ENCODE measurements around the gene DBNDD1. TPM values are rescaled to one million over a fixed set of nuclear protein-coding genes. Genes with fewer than 3 reads are reported as not detected.

DBNDD1 gene
- total RNA-seq, 1 donor from 2014 or later, result 2.7 TPM

DNA sequence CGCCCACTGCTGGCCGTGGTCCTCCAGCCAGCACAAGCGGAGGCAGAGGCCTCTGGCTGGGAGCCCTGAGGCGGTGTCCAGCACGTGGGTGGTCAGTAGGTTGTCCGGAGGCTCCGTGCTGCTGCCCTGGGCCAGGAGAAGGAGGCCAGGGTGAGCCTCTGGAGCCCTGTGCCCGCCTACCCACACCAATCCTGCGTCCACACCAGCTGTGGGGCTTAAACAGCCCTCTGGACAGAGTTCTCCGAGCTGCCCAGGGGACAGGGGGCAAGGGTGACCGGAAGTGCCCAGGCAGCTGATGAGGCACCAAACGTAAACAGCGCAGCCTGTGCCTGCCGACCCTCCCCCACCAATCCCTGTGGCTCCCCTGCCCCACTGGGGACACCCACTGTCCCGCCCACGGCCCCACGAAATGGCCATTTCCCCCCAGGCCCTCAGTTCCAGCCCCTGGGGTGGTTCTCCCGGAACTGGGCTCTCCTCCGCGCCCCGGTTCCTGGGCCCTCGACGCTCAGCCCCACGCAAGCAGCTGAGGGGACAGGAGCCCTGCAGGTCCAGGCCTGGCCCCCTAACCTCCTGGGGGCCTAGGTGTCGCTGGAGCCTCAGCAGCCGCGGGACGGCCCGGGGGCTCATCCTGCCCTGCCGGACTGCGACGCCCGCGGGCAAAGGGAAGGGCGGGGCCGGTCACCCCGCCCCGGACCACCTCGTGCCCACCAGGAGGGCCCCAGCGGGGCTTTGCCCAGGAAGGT is 27.9 kb upstream of the DBNDD1 start:
- peak overlapping the region; percentile 41 to 70 for H3K4me3 ChIP-seq
- peak; percentile 26 to 45 for DNase-seq (ENCODE audit: low spot score in 2 of 2)
- no peak overlapping the region for H3K27ac ChIP-seq
- intact Hi-C loops (cut with DNase I), result no loop called here
- no peaks in the 10 kb centered on the region for H3K27me3 ChIP-seq
- TF ChIP-seq, protein P1, sequence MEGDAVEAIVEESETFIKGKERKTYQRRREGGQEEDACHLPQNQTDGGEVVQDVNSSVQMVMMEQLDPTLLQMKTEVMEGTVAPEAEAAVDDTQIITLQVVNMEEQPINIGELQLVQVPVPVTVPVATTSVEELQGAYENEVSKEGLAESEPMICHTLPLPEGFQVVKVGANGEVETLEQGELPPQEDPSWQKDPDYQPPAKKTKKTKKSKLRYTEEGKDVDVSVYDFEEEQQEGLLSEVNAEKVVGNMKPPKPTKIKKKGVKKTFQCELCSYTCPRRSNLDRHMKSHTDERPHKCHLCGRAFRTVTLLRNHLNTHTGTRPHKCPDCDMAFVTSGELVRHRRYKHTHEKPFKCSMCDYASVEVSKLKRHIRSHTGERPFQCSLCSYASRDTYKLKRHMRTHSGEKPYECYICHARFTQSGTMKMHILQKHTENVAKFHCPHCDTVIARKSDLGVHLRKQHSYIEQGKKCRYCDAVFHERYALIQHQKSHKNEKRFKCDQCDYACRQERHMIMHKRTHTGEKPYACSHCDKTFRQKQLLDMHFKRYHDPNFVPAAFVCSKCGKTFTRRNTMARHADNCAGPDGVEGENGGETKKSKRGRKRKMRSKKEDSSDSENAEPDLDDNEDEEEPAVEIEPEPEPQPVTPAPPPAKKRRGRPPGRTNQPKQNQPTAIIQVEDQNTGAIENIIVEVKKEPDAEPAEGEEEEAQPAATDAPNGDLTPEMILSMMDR (IDR thresholded peaks at IDR 0.05), result no peak
- H3K36me3 ChIP-seq, result peaks cover 0 to 5% of the 10 kb centered on the region in 2 donors
- peaks cover 4 to 15% of the 10 kb centered on the region in 2 donors for H3K4me1 ChIP-seq
- H3K9me3 ChIP-seq, result no peaks in the 10 kb centered on the region

DNA sequence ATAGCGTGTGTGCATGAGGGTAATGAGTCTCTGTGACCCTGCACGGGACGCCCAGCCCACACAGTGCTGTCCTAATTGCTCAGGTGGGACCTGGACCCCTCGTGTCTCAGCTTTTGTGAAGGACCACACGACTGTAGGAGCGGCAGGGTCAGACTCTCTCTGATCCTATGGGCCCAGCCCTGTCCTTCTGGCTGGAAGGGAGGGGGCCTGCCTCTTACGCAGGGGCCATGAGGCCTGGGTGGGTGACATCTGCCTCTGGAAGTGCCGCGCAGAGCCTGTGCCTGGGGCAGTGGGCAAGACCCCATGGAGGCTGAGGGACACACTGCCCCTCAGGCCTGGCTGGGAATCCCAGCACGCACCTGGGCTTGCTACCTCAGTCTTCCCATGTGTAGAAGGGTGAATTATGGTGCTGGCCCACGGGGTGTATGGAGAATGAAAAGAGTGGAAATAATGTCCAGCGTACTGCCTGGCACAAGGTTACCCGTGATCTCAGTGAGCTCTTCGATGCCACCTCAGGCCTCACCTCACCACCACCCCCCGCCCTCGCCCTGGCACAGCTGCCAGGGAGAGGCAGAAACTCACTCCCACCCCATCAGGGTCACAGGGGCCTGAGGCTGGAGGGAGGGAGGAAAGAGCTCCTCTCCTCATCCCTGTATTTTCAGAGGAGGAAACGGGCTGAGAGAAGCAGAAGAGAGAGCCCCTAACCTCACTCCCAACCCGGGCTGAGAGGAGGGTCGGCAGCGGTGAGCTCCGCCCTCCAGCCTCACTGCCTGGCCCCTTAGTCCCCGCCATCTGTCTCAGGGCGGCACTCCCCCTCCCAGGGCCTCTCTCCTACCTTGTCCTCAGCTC is 27.1 kb upstream of the DBNDD1 start:
- Histone ChIP-seq H3K27me3 (no peaks in the 10 kb centered on the region), H3K9me3 (no peaks in the 10 kb centered on the region), H3K4me3 (peak overlapping the region; percentile 41 to 70), H3K27ac (no peak overlapping the region), H3K36me3 (peaks cover 0 to 5% of the 10 kb centered on the region in 2 donors), H3K4me1 (peaks cover 4 to 15% of the 10 kb centered on the region in 2 donors)
- intact Hi-C loops (cut with DNase I), result no loop called here
- TF ChIP-seq, protein P1 (IDR thresholded peaks at IDR 0.05), result no peak
- no peak for DNase-seq (ENCODE audit: low spot score in 2 of 2)

DNA sequence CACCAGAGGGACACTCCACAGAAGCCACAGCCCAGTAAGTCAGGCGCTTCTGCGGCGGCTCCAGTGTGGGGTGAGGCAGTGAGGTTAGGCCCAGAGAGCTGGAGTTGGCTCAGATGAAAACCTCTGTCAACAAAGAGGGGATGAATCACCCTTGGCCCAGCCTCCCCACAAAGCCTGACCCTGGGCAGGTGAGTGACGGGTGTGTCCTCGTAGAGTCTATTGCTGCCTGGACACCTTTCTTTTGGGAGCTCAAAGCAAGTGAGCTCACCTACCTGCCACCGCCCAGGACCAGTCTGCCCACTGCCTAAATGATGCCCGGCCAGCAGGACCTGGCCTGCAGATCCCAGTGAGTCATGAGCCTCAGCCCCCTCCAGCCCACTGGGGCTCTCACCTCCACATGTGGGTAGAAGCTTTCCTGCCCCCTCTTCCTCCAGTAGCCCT is 24.9 kb upstream of the DBNDD1 start:
- Histone ChIP-seq H3K27me3 (no peaks in the 10 kb centered on the region), H3K4me1 (peaks cover 4 to 15% of the 10 kb centered on the region in 2 donors), H3K4me3 (no peak overlapping the region), H3K9me3 (no peaks in the 10 kb centered on the region), H3K27ac (no peak overlapping the region), H3K36me3 (peaks cover 6 to 22% of the 10 kb centered on the region in 2 donors)
- TF ChIP-seq, protein P1 (IDR thresholded peaks at IDR 0.05), result no peak
- no peak for DNase-seq (ENCODE audit: low spot score in 2 of 2)
- intact Hi-C loops (cut with DNase I), result no loop called here

- intact Hi-C loops (cut with DNase I), result no loop called here
- DNase-seq (ENCODE audit: low spot score in 2 of 2), result no peak
- H3K36me3 ChIP-seq, result peaks cover 11 to 28% of the 10 kb centered on the region in 2 donors
Observed at GRCh38 chr16:90043526-90043925, 24.3 kb upstream of the DBNDD1 start.

GRCh38 chr16:90042946-90043514 is 23.8 kb upstream of the DBNDD1 start:
- no peaks in the 10 kb centered on the region for H3K9me3 ChIP-seq
- intact Hi-C loops (cut with DNase I), result no loop called here
- H3K4me3 ChIP-seq, result no peak overlapping the region
- no peaks in the 10 kb centered on the region for H3K27me3 ChIP-seq
- TF ChIP-seq, protein P1 (IDR thresholded peaks at IDR 0.05), result no peak
- peaks cover 4 to 13% of the 10 kb centered on the region in 2 donors for H3K4me1 ChIP-seq
- H3K27ac ChIP-seq, result no peak overlapping the region
- peaks cover 12 to 33% of the 10 kb centered on the region in 2 donors for H3K36me3 ChIP-seq
- no peak for DNase-seq (ENCODE audit: low spot score in 2 of 2)

More at GRCh38 chr16:90043526-90043925, 24.3 kb upstream of the DBNDD1 start:
- H3K4me1 ChIP-seq, result peaks cover 4 to 15% of the 10 kb centered on the region in 2 donors
- no peak overlapping the region for H3K4me3 ChIP-seq
- no peak overlapping the region for H3K27ac ChIP-seq
- TF ChIP-seq, protein P1 (IDR thresholded peaks at IDR 0.05), result no peak
- H3K27me3 ChIP-seq, result no peaks in the 10 kb centered on the region
- H3K9me3 ChIP-seq, result no peaks in the 10 kb centered on the region

Measured in ascending aorta (tissue), 2 donors.